Measurements from ENCODE around the gene HSDL2.

DNA sequence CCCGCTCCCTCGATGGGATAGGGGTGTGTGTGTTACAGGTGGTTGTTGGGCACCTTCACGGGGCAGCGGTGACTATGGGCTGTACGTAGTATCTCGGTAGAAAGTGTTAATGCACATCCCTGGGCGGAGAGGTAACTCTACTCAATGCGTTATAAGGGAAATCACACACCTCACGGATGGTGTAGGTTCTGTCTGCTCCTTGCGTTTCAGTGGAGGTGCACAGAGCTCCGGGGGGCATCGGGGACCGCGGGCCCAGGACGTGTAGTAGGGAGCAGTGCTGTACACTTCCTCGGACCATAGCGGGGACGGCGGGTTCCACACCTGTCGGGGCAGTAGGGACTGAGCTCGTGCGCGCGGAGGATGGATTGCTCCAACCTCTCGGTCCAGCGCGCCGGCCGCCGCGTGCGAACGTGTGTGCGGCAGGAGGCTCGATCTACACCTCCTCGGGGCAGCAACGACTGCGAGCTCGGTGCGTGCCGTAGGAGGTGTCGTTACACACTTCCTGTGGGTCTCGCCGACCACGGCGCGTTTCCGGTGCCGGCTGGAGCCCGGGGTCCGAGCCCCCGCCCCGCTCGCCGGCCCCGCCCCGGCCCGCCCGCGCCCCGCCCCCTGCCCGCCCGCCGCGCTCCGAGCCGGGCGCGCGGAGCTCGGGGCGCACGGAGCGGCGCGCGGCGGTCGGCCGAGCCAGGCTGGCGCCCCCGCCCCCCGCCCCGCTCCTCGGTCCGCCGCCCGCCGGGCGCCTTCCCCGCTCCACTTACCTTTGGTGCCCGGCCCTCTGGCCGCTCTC lies 106.5 kb downstream of the HSDL2 start, which contains the start of gene KIAA1958:
- TF ChIP-seq TAF1 (IDR thresholded peaks at IDR 0.05; ENCODE audit: borderline replicate concordance, low read depth, low read length) (peak; percentile 84), POLR2AphosphoS5 (IDR thresholded peaks at IDR 0.05; ENCODE audit: low read depth, low read length) (peak; percentile 89)
- TF ChIP-seq, protein P1, sequence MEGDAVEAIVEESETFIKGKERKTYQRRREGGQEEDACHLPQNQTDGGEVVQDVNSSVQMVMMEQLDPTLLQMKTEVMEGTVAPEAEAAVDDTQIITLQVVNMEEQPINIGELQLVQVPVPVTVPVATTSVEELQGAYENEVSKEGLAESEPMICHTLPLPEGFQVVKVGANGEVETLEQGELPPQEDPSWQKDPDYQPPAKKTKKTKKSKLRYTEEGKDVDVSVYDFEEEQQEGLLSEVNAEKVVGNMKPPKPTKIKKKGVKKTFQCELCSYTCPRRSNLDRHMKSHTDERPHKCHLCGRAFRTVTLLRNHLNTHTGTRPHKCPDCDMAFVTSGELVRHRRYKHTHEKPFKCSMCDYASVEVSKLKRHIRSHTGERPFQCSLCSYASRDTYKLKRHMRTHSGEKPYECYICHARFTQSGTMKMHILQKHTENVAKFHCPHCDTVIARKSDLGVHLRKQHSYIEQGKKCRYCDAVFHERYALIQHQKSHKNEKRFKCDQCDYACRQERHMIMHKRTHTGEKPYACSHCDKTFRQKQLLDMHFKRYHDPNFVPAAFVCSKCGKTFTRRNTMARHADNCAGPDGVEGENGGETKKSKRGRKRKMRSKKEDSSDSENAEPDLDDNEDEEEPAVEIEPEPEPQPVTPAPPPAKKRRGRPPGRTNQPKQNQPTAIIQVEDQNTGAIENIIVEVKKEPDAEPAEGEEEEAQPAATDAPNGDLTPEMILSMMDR (IDR thresholded peaks at IDR 0.05), result no peak
